ENCODE measurements around the gene PDE6A. TPM values are rescaled to one million over a fixed set of nuclear protein-coding genes. Genes with fewer than 3 reads are reported as not detected.

PDE6A gene
- total RNA-seq, 1 donor from 2014 or later = 0.14 TPM

DNA sequence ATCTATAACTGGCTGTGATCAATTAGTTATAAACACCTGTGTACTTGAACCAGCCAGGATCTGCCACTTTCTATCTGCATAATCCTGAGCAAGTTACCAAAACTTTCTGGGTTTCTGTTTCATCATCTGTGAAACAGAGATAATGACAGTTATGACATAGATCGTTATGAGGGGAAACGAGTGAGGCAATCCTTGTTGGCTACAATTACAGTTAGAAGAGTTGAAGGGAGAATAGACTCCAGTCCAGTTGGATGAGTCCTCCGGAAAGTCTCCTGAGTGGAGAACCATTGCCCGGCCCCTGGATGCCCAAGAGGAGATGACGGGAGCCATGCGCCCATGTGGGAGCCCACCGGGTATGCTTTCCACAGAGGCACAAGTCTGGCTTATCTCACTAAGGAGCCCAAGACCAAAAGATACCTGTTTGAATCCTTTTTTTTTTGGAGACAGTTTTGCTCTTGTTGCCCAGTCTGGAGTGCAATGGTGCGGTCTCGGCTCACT lies 4.5 kb downstream of the PDE6A start:
- H3K27me3 Mint-ChIP-seq (ENCODE audit: low read depth, unreplicated experiment) = peaks cover 4% of the 10 kb centered on the region
- H3K36me3 Mint-ChIP-seq (ENCODE audit: low read depth, unreplicated experiment) = no peaks in the 10 kb centered on the region
- no peak for FAIRE-seq
- peaks cover 43% of the 10 kb centered on the region for H3K4me1 Mint-ChIP-seq (ENCODE audit: low read depth, unreplicated experiment)
- Histone ChIP-seq H4K20me1 (ENCODE audit: insufficient read depth, low read length) (no peaks in the 10 kb centered on the region), H3K4me1 (ENCODE audit: insufficient read depth, low read length) (peaks cover 37% of the 10 kb centered on the region), H2AFZ (ENCODE audit: low read depth, low read length) (no peak overlapping the region), H3K27me3 (ENCODE audit: insufficient read depth, low read length) (no peaks in the 10 kb centered on the region), H3K9me3 (ENCODE audit: insufficient read depth, low read depth, low read length) (no peaks in the 10 kb centered on the region), H3K27ac (ENCODE audit: low read depth, low read length) (no peak overlapping the region), H3K36me3 (ENCODE audit: insufficient read depth, low read length) (no peaks in the 10 kb centered on the region), H3K9ac (ENCODE audit: low read length) (no peak overlapping the region), H3K4me2 (ENCODE audit: low read length) (no peak overlapping the region), H3K4me3 (ENCODE audit: insufficient read depth, low read depth, low read length) (no peak overlapping the region), H3K79me2 (ENCODE audit: insufficient read depth, low read length) (no peaks in the 10 kb centered on the region)
- H3K4me3 Mint-ChIP-seq (ENCODE audit: unreplicated experiment) = no peak overlapping the region
- DNase-seq (ENCODE audit: low read depth) = no peak
- TF ChIP-seq EZH2 (IDR thresholded peaks at IDR 0.05; ENCODE audit: insufficient read depth, low read length) = no peak
- TF ChIP-seq CTCF (IDR thresholded peaks at IDR 0.05; ENCODE audit: insufficient read depth, low read depth, low read length) = no peak
- no peak overlapping the region for H3K27ac Mint-ChIP-seq (ENCODE audit: unreplicated experiment)
- H3K9me3 Mint-ChIP-seq (ENCODE audit: unreplicated experiment) = peaks cover 2% of the 10 kb centered on the region

DNA sequence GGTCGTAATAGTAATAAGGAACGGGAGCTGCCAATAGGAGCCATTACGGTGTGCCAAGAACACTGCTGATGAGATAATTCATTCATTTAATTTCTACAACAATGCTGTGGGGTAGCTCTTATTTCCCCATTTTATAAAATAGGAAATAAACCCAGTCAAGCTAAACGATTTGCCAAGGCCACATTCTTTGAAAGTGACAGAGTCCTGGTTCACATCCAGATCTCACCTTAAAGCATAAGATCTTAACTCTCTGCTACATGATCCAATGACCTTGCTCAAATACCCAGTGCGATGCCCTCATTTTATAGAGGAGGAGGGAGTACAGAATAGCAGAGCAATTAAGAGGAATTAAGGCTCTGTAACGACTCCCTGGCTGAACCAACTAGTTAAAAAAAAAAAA lies 5.0 kb downstream of the PDE6A start:
- no peak overlapping the region for H3K4me3 Mint-ChIP-seq (ENCODE audit: unreplicated experiment)

More for the DNA sequence above, 5.0 kb downstream of the PDE6A start:
- DNase-seq (ENCODE audit: low read depth) = no peak
- H3K9ac ChIP-seq (ENCODE audit: low read length) = peak overlapping the region; percentile 60
- no peaks in the 10 kb centered on the region for H4K20me1 ChIP-seq (ENCODE audit: insufficient read depth, low read length)
- no peaks in the 10 kb centered on the region for H3K36me3 Mint-ChIP-seq (ENCODE audit: low read depth, unreplicated experiment)
- H2AFZ ChIP-seq (ENCODE audit: low read depth, low read length) = peak overlapping the region; percentile 6
- TF ChIP-seq EZH2 (IDR thresholded peaks at IDR 0.05; ENCODE audit: insufficient read depth, low read length) (no peak), CTCF (IDR thresholded peaks at IDR 0.05; ENCODE audit: insufficient read depth, low read depth, low read length) (no peak)
- H3K4me3 ChIP-seq (ENCODE audit: insufficient read depth, low read depth, low read length) = no peak overlapping the region
- H3K9me3 Mint-ChIP-seq (ENCODE audit: unreplicated experiment) = peaks cover 2% of the 10 kb centered on the region
- no peaks in the 10 kb centered on the region for H3K9me3 ChIP-seq (ENCODE audit: insufficient read depth, low read depth, low read length)
- H3K27ac Mint-ChIP-seq (ENCODE audit: unreplicated experiment) = peak overlapping the region; percentile 75
- no peaks in the 10 kb centered on the region for H3K79me2 ChIP-seq (ENCODE audit: insufficient read depth, low read length)
- FAIRE-seq = no peak
- H3K27me3 ChIP-seq (ENCODE audit: insufficient read depth, low read length) = no peaks in the 10 kb centered on the region
- peak overlapping the region; percentile 71 for H3K4me2 ChIP-seq (ENCODE audit: low read length)
- peaks cover 37% of the 10 kb centered on the region for H3K4me1 ChIP-seq (ENCODE audit: insufficient read depth, low read length)
- peaks cover 43% of the 10 kb centered on the region for H3K4me1 Mint-ChIP-seq (ENCODE audit: low read depth, unreplicated experiment)
- peaks cover 4% of the 10 kb centered on the region for H3K27me3 Mint-ChIP-seq (ENCODE audit: low read depth, unreplicated experiment)
- peak overlapping the region; percentile 84 for H3K27ac ChIP-seq (ENCODE audit: low read depth, low read length)
- H3K36me3 ChIP-seq (ENCODE audit: insufficient read depth, low read length) = no peaks in the 10 kb centered on the region
